RWPE1 (cell line): ENCODE measurements around the gene KCNB1.

Experiments used
- CTCF ChIA-PET: fragments of 350-600 bp; sonication (Branson Sonifier 250); formaldehyde crosslinking; extraction: SDS; loops from one replicate; lab custom pipeline; 2021; lab: Yijun Ruan, JAX
- POLR2A ChIA-PET: fragments of 400-600 bp; formaldehyde crosslinking; extraction: SDS; loops from one replicate; lab custom pipeline; 2020; ENCODE audit warnings: antibody characterized with exemption; ENCODE audit not compliant: low non-redundant PET; lab: Yijun Ruan, JAX
- DNase-seq: peaks from one replicate; pipeline ENCODE4 v3.0.0; 2012; ENCODE audit warnings: low spot score
- H3K27ac ChIP-seq: fragments of 450-650 bp; 2 replicates; pipeline ENCODE4 v1.5.1; 2017
- CTCF ChIP-seq: fragments of 450-650 bp; conservative IDR thresholded peaks from 2 replicates; pipeline ENCODE4 v1.5.1; 2017; ENCODE audit warnings: low read depth, mild to moderate bottlenecking

The KCNB1 gene

GRCh38 chr20:49470922-49471321 is 11.5 kb downstream of the KCNB1 start:
- CTCF ChIA-PET = interaction anchor here (0.7 to 1.6 kb wide), 2 partner anchors 13 to 1284 kb away, joined by 3 to 4 read pairs; no protein-coding TSS in a partner anchor
- no peak overlapping the region for H3K27ac ChIP-seq
- POLR2A ChIA-PET = no interaction called here
- TF ChIP-seq CTCF = no peak
- no peak for DNase-seq

DNA sequence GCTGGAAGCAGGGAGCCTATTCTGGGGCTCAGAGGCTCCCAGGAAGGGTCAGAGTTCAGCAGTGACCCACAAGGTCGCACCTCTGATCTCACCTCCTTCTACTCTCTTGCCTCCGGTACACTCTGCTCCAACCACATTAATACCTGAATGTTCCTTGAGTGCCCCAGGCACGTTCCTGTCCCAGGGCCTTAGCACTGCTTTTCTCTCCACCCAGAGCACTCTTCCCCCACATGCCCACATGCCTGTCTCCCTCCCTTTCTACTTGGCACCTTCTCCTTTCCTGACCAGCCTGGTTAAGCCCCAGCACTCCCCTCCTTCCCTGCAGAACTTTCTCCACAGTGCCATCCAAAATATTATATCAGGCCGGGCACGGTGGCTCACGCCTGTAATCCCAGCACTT is 13.4 kb downstream of the KCNB1 start:
- CTCF ChIA-PET = no interaction called here
- no peak overlapping the region for H3K27ac ChIP-seq
- TF ChIP-seq CTCF = no peak
- no peak for DNase-seq
- POLR2A ChIA-PET = no interaction called here

DNA sequence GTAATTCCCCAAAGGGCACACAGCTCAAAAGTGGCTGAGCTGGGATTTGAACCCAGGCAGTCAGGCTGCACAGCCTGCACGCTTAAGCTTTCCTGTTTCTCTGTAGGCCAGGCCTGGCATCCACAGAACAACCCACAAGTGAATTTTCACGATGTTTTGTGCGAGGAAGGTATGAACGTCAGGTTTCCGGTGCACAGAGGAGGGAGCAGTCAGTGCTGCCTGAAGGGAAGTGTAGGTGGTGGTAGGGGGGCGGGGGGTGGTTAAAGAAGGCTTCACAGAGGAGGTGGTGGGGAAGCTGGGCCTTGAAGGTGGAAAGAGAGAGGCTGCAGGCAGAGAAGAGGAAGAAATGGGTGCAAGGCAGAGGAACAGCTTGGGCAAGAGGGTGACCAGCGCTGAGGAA is 14.1 kb downstream of the KCNB1 start:
- TF ChIP-seq CTCF = no peak
- DNase-seq = no peak
- CTCF ChIA-PET = interaction anchor here (0.7 to 1.2 kb wide), 2 partner anchors 16 to 83 kb away, joined by 4 to 7 read pairs; no protein-coding TSS in a partner anchor
- POLR2A ChIA-PET = no interaction called here
- no peak overlapping the region for H3K27ac ChIP-seq

DNA sequence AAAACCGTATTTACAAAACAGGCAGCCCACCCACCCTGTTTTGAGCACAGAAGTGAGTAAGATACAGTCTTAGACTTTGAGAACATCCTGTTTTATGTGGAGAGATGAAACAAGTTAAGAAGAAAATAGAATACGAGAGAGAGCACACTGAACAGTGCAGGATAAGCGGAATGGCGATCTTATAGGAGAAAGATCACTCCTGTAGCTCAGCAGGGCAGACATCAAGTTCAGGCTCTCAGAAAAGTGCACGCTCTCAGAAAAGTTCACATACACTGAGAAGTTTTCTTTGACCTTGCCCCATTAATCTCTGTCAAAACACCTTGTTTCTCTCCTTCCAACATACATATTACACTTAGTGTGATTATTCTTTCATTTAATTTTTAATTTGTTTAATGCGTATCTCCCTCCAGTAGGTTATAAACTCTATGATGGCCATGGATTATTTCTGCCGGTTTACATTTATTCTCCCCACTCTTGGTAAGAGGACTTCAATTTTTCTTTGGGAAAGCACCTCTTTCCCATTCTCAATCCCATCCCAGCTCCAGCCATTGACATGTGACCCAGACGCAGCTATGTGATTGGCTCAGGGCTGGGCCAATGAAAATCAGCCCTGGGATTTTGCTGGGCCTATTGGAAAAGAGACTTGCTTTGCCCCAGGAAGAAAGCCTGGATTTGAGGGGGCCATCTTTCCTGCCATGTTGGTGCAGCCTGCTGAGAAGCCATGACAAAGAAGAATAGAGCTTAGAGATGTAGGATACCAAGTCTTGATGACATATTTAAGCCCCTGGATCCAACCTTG is 16.2 kb downstream of the KCNB1 start:
- no peak for TF ChIP-seq CTCF
- peak; percentile 47 for DNase-seq
- ChIA-PET POLR2A (no interaction called here), CTCF (interaction anchor here (0.6 to 1.2 kb wide), 4 partner anchors 18 to 166 kb away, joined by 3 to 4 read pairs (median 3); no protein-coding TSS in a partner anchor)
- H3K27ac ChIP-seq = no peak overlapping the region

DNA sequence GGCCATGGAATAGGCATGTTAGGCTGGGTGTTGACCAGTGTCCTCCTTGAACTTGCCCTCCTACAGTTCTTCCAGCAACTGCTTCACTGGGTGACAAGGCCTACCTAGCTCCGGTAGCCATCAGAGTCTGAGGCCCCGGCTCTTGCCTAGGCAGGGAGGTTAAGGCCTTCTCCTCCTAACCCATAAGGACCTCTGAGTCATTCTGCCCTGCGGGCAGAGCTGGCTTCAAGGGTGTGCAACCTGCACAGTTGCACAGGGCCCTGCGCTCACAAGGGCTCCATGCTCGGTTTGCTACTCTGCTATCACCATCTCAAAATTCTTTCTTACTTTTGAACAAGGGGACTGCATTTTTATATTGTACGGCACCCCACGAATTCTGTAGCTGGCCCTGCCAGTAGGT is 17.9 kb downstream of the KCNB1 start:
- ChIA-PET CTCF (no interaction called here), POLR2A (no interaction called here)
- DNase-seq = no peak
- no peak overlapping the region for H3K27ac ChIP-seq
- no peak for TF ChIP-seq CTCF

- DNase-seq = no peak
- H3K27ac ChIP-seq = no peak overlapping the region
- CTCF ChIA-PET = interaction anchor here (0.7 kb wide), 1 partner anchor 14 kb away, joined by 3 read pairs; no protein-coding TSS in a partner anchor
- POLR2A ChIA-PET = no interaction called here
- no peak for TF ChIP-seq CTCF
These were observed 19.8 kb downstream of the KCNB1 start for GRCh38 chr20:49462626-49463025.
